AML-193 (cell line): ENCODE data around the gene GREB1L.
"Not testable (repeated sequence)": the region's sequence is repeated elsewhere in the genome, so short reads cannot be mapped to it uniquely, and the experiment has no call there.

Source experiments
- DNase-seq, 2 experiments: peaks; one replicate each; lab custom pipeline; 2025; lab: John Stamatoyannopoulos, UW

The GREB1L gene

DNA sequence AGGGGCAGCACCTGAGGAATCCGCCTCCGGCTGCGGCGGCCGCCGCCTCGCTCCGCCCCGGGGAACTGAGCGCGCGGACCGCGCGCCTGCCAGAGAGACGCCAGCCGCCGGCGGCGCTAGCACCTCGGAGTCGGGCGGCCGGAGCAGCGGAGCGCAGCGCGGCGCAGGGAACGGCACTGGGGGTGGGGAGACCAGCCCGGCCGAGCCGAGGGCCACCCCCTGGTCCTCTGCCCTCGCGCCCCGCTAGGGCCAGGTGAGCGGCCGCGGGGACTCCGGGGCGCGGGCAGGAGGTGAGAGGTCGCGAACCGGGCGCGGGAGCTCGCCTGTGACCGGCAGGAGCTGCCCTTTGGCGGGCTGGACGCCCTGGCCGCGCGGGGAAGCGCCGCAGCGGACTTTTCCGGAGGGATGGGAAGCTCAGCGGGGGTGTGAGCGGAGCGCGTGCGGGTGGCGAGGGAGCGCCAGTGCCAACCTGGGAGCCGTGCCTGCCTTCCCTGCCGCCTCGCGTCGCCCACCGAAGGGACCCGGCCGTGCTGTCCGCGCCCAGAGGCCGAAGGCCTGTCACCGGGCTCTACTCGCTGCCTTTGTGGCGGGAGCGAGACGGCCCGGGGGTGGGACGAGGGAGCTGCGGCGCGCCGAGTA lies at the start of gene GREB1L:
Gene GREB1L (plus strand): TSS at position 92 of the 639 bp plus-strand sequence. CDS start 141,287 bp downstream, outside the sequence.
- no peak for DNase-seq

DNA sequence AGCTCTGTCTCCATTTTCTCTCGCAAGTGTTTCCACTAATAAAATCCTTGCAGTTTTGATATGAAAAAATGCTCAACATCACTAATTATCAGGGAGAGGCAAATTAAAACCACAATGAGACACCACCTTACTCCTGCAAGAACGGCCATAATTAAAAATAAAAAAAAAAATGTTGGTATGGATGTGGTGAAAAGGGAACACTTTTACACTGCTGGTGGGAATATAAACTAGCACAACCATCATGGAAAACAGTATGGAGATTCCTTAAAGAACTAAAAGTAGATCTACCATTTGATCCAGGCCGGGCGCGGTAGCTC lies 49.8 kb upstream of the GREB1L start:
- DNase-seq: no peak

DNA sequence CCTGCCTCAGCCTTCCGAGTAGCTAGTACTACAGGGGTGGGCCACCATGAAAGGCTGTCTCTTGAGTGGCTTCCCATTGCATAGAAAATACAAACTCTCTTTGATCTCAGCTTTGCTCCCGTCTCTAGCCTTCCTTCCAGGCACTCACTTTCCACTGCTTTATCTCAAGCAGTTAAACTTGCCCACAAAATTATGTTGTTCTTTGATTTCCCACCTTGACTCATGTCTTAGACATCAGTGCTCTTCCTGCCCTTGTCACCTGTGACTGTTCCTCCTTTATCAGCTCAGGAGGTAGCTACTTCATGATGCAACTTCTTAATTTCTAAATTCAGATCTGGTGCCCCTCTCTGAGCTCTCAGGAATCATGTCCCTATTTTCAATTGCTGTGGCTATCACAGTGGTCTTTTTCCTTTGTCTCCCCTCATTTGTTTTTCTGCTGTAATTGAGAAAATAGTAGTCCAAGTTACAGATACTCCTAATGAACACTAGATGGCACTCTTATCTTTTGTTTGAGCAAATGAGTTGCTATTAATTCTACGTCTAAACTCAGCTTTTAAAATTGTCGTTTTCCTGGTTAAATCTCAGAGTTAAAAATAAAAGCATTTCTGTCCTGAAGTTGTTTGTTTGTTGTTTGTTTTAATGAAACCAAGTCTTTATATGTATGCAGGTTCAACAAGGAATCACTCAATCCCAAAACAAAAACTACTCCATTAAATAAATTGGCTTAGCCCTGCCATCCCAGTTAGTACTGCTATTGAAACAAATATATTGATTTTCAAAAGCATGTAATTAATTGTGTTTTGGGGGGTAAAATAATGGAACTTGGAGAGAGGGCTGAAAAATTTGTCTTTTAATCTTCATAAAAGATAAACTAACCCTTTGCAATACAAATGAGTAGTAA lies 46.9 kb upstream of the GREB1L start:
- peak; percentile 59 to 64 for DNase-seq

DNA sequence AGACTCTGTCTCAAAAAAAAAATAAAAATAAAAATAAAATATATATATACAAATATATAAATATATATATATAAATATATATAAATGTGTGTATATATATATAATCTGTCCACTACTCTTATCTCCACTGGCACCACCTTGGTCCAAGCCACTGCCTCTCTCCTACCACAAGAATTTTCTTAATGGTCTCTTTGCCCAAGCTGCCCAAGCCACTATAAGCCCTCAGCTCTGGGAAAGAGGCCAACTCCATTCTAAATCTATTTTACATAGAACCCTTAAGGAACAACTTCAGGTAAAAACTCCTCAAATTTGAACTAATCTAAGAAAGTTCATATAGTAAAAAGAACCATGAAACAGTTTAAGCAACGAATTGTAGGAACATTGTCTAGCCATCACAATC lies 45.6 kb upstream of the GREB1L start:
- no peak for DNase-seq

DNA sequence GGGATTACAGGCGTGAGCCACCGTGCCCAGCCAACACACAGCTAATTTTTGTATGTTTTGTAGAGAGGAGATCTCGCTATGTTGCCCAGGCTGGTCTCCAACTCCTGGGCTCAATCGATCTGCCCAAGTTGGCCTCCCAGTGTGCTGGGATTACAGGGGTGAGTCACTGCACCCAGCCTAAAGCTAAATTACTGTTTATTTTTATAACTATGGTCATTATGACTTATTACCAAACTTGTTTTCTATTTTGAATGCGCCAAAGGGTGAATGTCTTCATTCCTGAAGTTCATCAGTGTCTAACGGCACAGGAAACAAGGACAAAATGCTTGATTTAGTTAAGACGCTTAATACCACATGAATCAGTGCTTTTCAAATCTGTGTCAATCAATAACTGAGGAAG lies 38.9 kb upstream of the GREB1L start:
- DNase-seq: no peak

DNA sequence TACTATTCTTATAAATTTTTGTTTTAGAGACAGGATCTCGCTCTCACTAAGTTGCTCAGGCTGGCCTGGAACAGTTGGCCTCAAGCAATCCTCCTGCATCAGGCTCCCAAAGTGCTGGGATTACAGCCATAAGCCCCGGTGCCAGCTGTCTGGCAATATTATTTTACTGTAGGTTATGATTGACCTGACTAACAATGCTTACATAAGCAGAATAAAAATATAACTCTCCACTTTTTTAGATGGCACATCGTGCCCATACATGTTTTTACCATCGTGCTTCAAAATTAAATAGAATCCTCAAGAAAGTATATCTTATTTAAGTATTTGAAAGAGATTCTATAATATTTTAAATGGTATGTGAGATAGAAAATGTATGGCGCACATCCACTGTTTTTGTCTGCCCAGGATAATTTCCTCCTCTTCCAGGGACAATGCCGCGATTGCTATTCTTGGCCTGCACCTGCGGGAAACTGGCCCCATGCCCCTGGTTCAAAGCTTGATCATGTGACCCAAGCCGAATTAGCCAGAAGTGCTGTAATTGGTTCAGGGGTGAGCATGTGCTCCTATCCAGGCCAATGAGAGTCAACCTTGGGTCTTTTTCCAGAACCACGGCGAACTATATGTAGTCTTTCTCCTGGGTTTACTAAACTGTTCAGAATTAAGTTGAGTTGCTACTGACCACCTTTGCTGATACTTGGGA lies 38.3 kb upstream of the GREB1L start:
- no peak for DNase-seq

DNA sequence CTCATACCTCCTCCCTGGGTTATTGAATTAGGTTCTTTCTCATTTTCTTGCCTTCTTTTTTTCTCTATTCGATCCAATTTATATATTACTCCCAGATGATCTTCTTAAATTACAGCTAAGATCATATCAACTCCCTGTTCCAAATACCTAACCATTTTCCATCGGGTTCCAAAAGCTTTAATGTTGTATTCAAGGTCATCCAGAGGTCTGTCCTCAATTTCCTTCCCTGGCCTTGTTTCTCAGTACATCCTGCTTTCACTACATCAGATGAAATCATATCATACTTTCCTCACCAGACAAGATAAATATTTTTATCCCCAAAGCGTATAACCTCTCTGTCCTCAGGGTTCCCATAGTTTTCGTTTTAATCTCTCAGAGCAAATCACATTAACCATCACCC lies 36.3 kb upstream of the GREB1L start:
- DNase-seq: no peak

DNA sequence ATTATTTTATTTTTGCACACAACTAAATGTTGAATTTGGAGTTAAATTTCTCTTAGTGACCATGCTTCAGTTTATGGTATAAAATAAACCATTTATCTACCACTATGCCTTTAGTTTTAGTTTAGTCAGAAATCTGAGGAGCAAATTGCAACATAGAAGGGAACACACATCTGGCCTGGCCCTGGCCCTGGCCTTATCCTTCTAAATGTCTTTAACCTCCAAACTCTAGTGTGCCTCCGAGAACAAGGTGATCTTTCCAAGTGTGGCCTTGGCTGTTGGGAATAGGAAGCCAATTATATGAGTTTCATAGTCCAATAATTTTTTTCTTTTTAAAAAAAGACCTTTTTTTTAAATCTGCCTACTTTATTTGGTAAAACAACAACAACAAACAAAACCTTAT lies 31.8 kb upstream of the GREB1L start:
- DNase-seq: no peak

DNA sequence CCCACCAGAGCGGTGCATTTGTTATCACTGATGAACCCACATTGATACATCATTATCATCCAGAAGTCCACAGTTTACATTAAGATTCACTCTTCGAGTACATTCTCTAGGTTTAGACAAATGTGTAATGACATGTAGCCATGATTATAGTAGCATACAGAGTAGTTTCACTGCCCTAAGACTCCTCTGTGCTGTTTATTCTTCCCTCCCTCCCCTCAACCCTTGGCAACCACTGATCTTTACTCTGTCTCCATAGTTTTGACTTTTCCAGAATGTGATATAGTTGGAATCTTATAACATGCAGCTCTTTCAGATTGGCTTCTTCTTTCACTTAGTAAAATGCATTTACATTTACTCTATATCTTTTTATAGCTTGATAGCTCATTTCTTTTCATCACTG lies 31.2 kb upstream of the GREB1L start:
- DNase-seq: no peak

DNA sequence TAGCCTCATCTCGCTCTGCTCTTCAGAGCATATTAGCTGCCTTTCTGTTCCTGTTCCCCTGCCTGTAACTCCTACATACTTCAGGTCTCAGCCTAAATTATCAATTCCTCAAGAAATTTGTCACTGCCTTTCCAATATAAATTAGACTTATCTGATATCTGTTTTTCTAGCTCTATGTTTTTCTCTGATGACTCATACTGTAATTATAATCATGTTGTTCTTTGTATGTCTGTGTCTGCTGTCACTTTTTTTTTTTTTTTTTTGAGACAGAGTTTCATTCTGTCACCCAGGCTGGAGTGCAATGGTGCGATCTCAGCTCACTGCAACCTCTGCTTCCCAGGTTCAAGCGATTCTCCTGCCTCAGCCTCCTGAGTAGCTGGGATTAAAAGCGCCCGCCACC lies 27.6 kb upstream of the GREB1L start:
- DNase-seq: not testable (repeated sequence)

DNA sequence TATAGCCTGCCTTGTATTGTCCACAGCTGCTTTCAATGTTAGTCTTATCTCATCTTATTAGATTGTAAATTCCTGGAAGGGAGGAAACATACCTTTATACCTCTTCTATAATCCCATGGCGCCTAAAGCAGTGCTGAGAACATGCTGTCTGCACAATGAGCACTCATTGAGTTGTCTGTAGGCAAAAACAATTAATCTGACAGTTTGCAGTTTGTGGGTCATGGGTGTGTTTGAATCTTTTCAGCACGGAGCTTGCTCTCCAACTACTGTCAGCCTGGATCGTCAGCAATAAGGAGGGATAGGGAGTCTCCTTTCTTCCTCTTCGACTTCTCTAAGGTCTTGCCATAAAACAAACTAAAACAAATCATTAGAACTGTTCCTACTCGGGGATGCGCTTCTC lies 26.5 kb upstream of the GREB1L start:
- DNase-seq: no peak

DNA sequence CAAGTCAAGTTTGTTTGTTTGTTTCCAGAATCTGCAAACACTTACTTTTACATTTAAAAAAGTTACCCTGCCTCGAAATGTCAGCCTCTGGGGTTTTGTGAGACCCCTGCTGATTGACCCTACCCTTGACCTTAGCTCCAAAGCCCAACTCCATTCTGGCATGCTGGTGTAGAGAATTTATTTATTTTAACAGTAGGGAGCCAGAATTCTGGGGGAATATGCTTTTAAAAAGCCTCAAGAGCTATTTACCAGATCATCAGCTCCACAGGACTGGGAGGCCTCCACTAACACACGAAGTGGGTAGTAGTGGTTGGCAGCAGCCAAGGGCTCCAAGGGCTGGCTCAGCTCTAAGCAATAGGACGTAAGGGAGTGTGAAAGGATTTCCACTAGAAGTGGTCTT lies 23.2 kb upstream of the GREB1L start:
- DNase-seq: no peak

DNA sequence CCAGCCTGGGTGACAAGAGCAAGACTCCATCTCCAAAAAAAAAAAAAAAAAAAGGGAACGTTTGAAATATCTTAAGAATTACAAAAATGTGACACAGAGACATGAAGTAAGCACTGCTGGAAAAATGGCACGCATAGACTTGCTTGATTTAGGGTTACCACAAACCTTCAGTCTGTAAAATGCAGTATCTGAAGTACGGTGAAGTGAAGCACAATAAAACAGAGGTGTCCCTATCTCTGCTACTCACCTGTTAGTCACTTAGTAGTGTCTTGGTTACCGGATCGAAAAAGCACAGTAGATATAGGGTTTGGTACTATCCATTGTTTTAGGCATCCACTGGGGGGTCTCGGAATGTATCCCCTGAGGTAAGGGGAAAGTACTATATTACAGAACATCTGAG lies 11.6 kb upstream of the GREB1L start:
- DNase-seq: no peak

DNA sequence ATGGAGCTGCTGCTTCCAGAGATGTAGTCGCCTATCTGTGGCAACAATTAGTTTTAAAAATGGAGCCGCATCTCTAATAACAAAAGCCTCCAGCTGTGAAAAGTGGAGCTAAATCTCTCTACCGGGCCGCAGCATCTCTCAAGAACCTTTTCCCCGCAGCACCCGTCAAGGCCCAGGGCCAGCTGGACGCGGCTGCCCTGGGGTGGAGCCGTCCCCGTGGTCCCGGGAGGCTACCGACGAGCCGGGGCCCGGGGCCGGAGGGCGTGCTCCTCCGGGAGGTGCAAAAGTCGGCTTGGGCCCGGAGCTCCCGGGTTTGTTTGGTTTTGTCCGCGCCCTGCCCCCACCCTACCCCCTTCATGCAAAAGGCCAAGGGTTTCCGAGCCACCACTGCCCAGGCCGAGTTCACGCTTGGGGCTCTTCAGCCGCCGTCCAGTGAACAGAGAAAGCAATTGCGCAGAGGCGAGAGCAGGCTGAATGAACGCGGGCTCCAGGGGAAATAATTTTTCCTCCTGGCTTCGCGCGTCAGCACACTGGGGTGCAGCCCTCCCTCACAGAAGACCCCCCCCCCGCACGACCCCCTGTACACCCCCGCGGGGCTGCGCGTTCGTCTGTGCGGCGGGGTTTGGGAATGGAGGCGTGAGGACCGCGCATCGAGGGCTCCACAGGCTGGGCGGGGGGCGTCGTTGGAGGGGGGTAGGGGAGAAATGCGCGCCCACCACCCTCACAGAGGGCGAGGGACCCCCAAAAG lies 557 bp upstream of the GREB1L start:
- no peak for DNase-seq

DNA sequence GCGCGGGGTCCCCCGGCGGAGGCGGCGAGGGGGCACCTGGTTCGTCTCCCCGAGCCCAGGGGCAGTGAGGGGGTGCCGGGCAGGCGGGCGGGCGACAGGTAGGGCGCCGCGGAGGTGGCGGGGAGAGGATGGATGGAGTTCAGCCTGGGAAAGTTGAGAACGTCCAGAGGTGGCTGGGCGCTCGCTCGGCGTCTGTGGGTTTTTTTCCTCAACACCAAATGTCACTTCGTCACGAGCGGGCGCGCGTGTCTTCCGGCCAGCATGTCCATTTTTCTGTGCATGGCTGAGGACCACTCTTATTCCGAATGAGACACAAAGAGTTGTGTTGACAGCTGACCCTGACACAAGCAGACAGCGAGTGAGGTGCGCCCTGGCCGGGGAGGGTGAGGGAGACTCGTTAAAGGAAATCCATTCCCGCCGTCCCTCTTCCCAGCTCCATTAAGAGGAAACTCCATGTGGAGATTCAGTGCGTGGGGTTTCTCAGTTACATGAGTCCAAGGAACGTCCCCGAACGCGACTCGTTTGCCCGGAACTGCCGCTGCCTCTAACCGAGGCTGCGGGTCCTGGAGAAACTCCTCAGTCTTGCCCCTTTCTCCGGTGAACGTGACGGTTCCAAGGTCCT lies 859 bp downstream of the GREB1L start:
- DNase-seq: no peak

DNA sequence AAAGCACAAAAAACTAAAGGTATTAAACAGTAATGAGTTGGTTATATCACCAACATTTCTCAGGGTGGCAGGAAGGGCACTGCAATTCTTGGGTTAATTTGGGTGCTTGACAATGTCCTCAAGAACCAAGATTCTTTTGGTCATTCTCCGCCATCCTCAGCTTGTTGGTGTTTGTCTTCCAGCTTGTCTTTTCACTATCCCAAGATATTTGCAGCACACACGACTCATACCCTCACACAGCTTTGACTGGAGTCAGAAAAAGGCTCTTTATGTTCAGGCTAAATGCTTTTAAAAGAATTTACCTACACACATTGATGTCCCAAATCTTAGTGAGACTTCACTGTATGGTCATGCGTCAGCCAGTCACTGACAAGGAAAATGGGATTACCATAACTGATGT lies 12.5 kb downstream of the GREB1L start:
- DNase-seq: no peak

DNA sequence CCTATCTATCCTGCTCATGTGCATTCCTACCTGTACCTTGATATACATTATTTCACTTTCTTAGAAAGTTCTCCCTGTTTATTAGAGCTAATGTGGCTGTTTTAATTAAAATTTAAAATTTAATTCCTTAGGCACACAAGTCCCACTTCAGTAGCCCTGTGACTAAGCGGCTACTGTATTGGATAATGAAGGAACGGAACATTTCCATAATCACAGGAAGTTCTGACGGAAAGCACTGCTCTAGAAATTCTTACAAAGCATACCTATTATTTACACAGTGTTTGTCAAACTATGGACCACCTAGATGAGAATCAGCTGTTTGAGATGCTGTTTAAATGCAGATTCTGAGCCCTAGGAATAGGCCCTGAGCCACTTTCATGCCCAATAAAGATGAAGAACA lies 13.2 kb downstream of the GREB1L start:
- no peak for DNase-seq

DNA sequence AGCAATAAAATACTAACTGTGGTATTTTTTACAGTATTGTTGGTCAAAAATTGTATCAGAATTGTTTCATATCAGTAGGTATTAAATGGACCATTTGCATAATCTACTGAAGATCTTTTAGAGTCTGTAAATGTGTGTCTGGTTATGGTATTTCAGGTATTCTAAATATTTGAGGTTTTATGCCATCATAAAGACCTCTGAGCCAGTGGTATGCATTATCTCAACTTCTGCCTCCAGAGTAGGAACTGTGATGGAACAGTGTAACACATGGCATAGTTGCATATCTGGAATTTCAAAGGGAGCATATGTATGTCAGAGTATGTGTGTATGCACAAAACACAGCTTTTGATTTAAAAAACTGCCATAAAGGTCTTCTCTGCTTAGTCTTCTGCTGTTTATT lies 15.4 kb downstream of the GREB1L start:
- no peak for DNase-seq

DNA sequence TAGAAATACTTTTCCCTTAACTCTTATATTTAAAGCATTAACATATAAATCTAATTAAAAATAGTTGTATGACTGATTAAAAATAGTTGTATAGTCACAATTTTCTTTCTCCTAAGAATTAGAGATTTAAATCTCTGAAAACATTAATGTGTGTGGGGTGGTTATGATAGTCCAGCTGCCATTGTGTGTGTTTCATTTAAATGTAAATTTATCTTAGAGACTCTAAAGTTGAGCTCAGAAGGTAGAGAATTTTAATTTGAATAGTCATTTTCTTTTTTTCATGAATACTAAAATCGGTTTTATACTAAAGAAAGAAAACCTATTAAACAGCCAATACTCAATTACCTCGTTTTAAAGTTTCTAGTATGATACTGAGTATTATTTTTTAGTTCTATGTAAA lies 18.6 kb downstream of the GREB1L start:
- no peak for DNase-seq

DNA sequence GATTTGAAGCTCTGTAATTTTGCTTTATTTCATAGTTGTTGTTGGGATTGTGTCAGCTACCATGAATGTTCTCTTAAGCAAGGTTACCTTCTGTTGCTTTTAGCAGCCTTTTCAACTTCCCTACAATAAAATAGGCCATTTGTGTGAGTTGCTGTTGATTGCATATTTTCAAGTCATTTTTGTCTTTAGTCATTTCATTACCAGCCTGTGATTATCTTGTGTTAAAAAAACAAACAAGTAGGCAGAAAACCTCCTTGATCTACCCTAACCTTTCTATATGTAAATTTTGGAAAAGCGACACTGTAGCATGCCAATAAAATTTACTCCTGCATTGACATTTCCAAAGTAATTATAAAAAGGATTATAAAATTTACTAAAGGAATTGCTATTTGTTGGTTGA lies 19.3 kb downstream of the GREB1L start:
- DNase-seq: no peak

DNA sequence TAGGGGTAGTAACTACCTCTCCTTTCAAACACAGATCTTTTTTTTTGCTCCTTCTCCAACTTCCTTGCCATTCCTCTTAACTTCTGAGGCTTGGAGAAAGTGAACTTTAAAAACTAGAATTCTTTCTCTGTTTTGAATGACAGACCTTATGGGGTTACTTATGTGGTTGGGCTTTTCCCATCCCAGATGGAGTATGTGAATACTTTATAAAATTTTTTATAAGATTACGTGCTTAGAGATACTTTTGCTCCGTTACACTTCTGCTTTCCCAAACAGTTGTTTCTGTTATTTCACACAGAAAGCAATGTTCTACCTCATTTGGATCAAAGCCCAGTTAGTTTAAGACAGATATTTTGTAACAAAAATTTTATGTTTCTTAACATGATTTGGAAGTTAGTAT lies 20.2 kb downstream of the GREB1L start:
- DNase-seq: no peak

DNA sequence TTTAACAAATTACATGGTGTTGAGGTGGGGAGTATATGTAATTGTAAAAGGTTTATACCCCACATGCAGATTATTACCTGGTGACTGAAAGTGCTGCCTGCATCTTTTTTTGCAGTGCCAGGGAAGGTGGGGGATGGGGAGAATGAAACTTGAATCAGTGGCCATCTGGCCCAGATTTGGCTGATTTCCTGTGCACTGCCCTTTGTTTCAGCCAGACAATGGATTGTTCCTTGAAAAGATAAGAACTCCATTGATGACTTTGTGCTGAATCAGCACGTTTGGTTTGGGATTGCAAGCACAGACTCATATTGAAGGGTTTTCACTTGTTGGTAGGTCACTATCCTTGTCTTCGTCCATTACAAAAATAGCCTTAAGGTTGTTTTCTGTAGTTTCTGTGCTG lies 20.9 kb downstream of the GREB1L start:
- DNase-seq: no peak
